HEK293 (cell line): ENCODE results near the gene MAP1B.

ENCODE experiments used
- CTCF ChIA-PET: fragments of 350-600 bp; formaldehyde crosslinking; extraction: SDS; loops from one replicate; lab custom pipeline; 2021; ENCODE audit warnings: antibody characterized with exemption; lab: Yijun Ruan, JAX
- POLR2A ChIA-PET: fragments of 300-600 bp; formaldehyde crosslinking; extraction: SDS; loops from one replicate; lab custom pipeline; 2020; ENCODE audit warnings: antibody characterized with exemption, inconsistent platforms; lab: Yijun Ruan, JAX
- H3K27ac ChIP-seq: fragments of 200-500 bp; sonication (Bioruptor generic); 2 replicates; pipeline ENCODE4 v1.5.1; 2014; ENCODE audit warnings: low read depth, low read length, control low read depth, inconsistent platforms; ENCODE audit errors: extremely low read depth
- H3K36me3 ChIP-seq, 2 experiments: fragments of 200-500 bp in 1 of 2; sonication (Bioruptor generic) in 1 of 2; 1 replicate in 1 of 2; 2 replicates in 1 of 2; pipeline ENCODE4 v1.5.1; 2014 to 2017; ENCODE audit warnings: inconsistent platforms in 2 of 2, low read length in 2 of 2; ENCODE audit not compliant: control insufficient read depth in 2 of 2, insufficient read depth in 1 of 2
- H3K4me1 ChIP-seq: fragments of 200-500 bp; sonication (Bioruptor generic); 2 replicates; pipeline ENCODE4 v1.5.1; 2014; ENCODE audit warnings: mild to moderate bottlenecking, low read length, inconsistent platforms; ENCODE audit not compliant: control insufficient read depth, insufficient read depth
- H3K4me3 ChIP-seq: 2 replicates; pipeline ENCODE4 v1.5.1; 2011; ENCODE audit warnings: low read depth, mild to moderate bottlenecking, control low read depth, low read length, moderate library complexity
- H3K9me3 ChIP-seq: fragments of 200-500 bp; sonication (Bioruptor generic); 2 replicates; pipeline ENCODE4 v1.5.1; 2014; ENCODE audit warnings: low read depth, low read length, inconsistent platforms; ENCODE audit not compliant: control insufficient read depth, insufficient read depth
- HOXD13 ChIP-seq: sonication (generic); formaldehyde crosslinking; IDR thresholded peaks from 2 replicates; pipeline ENCODE4 v1.8.0; 2022; ENCODE audit warnings: missing genetic modification reagents, borderline replicate concordance
- PRDM10 ChIP-seq: fragments of 450-650 bp; formaldehyde crosslinking; IDR thresholded peaks from 2 replicates; pipeline ENCODE4 v1.5.1; 2016; ENCODE audit warnings: missing biosample characterization, missing genetic modification characterization
- PRDM4 ChIP-seq: fragments of 450-650 bp; formaldehyde crosslinking; IDR thresholded peaks from 2 replicates; pipeline ENCODE4 v1.5.1; 2017; ENCODE audit warnings: missing biosample characterization, missing genetic modification characterization
- SALL2 ChIP-seq: fragments of 450-650 bp; formaldehyde crosslinking; IDR thresholded peaks from 2 replicates; pipeline ENCODE4 v1.5.0; 2017; ENCODE audit warnings: missing biosample characterization, mild to moderate bottlenecking, missing genetic modification characterization, borderline replicate concordance
- SCRT2 ChIP-seq: fragments of 450-650 bp; formaldehyde crosslinking; IDR thresholded peaks from 2 replicates; pipeline ENCODE4 v1.5.1; 2016; ENCODE audit warnings: missing biosample characterization, missing genetic modification characterization
- TSHZ1 ChIP-seq: fragments of 450-650 bp; formaldehyde crosslinking; IDR thresholded peaks from 2 replicates; pipeline ENCODE4 v1.5.1; 2016; ENCODE audit warnings: missing biosample characterization, missing genetic modification characterization, borderline replicate concordance
- ZIC2 ChIP-seq: fragments of 450-650 bp; formaldehyde crosslinking; IDR thresholded peaks from 2 replicates; pipeline ENCODE4 v1.5.1; 2016; ENCODE audit warnings: missing biosample characterization, missing genetic modification characterization
- ZNF138 ChIP-seq: fragments of 450-650 bp; formaldehyde crosslinking; IDR thresholded peaks from 2 replicates; pipeline ENCODE4 v1.5.1; 2016; ENCODE audit warnings: missing biosample characterization, missing genetic modification characterization, borderline replicate concordance
- ZNF148 ChIP-seq: fragments of 450-650 bp; formaldehyde crosslinking; IDR thresholded peaks from 2 replicates; pipeline ENCODE4 v1.5.0; 2017; ENCODE audit warnings: missing biosample characterization, missing genetic modification characterization, borderline replicate concordance
- ZNF155 ChIP-seq: fragments of 450-650 bp; formaldehyde crosslinking; IDR thresholded peaks from 2 replicates; pipeline ENCODE4 v1.5.1; 2016; ENCODE audit warnings: missing biosample characterization, missing genetic modification characterization
- ZNF16 ChIP-seq: fragments of 450-650 bp; formaldehyde crosslinking; IDR thresholded peaks from 2 replicates; pipeline ENCODE4 v1.5.1; 2016; ENCODE audit warnings: low read depth, missing biosample characterization, missing genetic modification characterization
- ZNF423 ChIP-seq: fragments of 450-650 bp; formaldehyde crosslinking; IDR thresholded peaks from 2 replicates; pipeline ENCODE4 v1.5.1; 2016; ENCODE audit warnings: missing biosample characterization, missing genetic modification characterization
- ZNF488 ChIP-seq: fragments of 450-650 bp; formaldehyde crosslinking; IDR thresholded peaks from 2 replicates; pipeline ENCODE4 v1.5.1; 2016; ENCODE audit warnings: missing biosample characterization, missing genetic modification characterization
- ZNF513 ChIP-seq: fragments of 450-650 bp; IDR thresholded peaks from 2 replicates; pipeline ENCODE4 v1.5.1; 2018; ENCODE audit warnings: missing biosample characterization, missing genetic modification characterization
- ZNF548 ChIP-seq: fragments of 450-650 bp; formaldehyde crosslinking; IDR thresholded peaks from 2 replicates; pipeline ENCODE4 v1.5.1; 2016; ENCODE audit warnings: missing biosample characterization, missing genetic modification characterization
- ZNF555 ChIP-seq: fragments of 450-650 bp; formaldehyde crosslinking; conservative IDR thresholded peaks from 2 replicates; pipeline ENCODE4 v1.5.1; 2017; ENCODE audit warnings: missing biosample characterization, mild to moderate bottlenecking, missing genetic modification characterization, inconsistent platforms
- ZNF626 ChIP-seq: fragments of 450-650 bp; sonication (Bioruptor Pico); formaldehyde crosslinking; IDR thresholded peaks from 2 replicates; pipeline ENCODE4 v1.5.1; 2018; ENCODE audit warnings: missing biosample characterization, missing genetic modification characterization, inconsistent platforms
- ZNF677 ChIP-seq: fragments of 450-650 bp; IDR thresholded peaks from 2 replicates; pipeline ENCODE4 v1.5.0; 2018; ENCODE audit warnings: missing biosample characterization, mild to moderate bottlenecking, missing genetic modification characterization, moderate library complexity
- ZNF777 ChIP-seq: fragments of 450-650 bp; formaldehyde crosslinking; IDR thresholded peaks from 2 replicates; pipeline ENCODE4 v1.5.1; 2017; ENCODE audit warnings: missing biosample characterization, missing genetic modification characterization, borderline replicate concordance
- ZNF785 ChIP-seq: fragments of 450-650 bp; formaldehyde crosslinking; IDR thresholded peaks from 2 replicates; pipeline ENCODE4 v1.5.1; 2016; ENCODE audit warnings: missing biosample characterization, missing genetic modification characterization
- ZNF791 ChIP-seq: fragments of 450-650 bp; formaldehyde crosslinking; IDR thresholded peaks from 2 replicates; pipeline ENCODE4 v1.5.1; 2016; ENCODE audit warnings: missing biosample characterization, missing genetic modification characterization
- ZNF830 ChIP-seq: fragments of 450-650 bp; IDR thresholded peaks from 2 replicates; pipeline ENCODE4 v1.5.0; 2018; ENCODE audit warnings: missing biosample characterization, missing genetic modification characterization, low read depth, mild to moderate bottlenecking, moderate library complexity
- ZNF843 ChIP-seq: fragments of 450-650 bp; formaldehyde crosslinking; IDR thresholded peaks from 2 replicates; pipeline ENCODE4 v1.5.1; 2016; ENCODE audit warnings: missing biosample characterization, missing genetic modification characterization

The MAP1B gene

GRCh38 chr5:72084876-72085275 lies 22.4 kb upstream of the MAP1B start:
- POLR2A ChIA-PET, result no interaction called here

GRCh38 chr5:72085319-72085718 lies 22.0 kb upstream of the MAP1B start:
- POLR2A ChIA-PET, result no interaction called here
- Histone ChIP-seq H3K27ac (no peak overlapping the region), H3K4me1 (no peaks in the 10 kb centered on the region), H3K4me3 (no peak overlapping the region), H3K9me3 (no peaks in the 10 kb centered on the region), H3K36me3 (no peaks in the 10 kb centered on the region)
- CTCF ChIA-PET, result no interaction called here
- TF ChIP-seq PRDM10 (tag by site-specific recombination) (no peak), ZNF555 (tag by site-specific recombination) (no peak), ZNF148 (tag by site-specific recombination) (no peak), ZNF513 (tag by site-specific recombination) (no peak), ZIC2 (tag by site-specific recombination) (no peak), ZNF138 (no peak), ZNF677 (tag by site-specific recombination) (no peak), PRDM4 (no peak), SALL2 (tag by site-specific recombination) (no peak)

More at GRCh38 chr5:72084876-72085275, 22.4 kb upstream of the MAP1B start:
- TF ChIP-seq SCRT2 (tag by site-specific recombination) (no peak), TSHZ1 (tag by site-specific recombination) (no peak), ZNF548 (tag by site-specific recombination) (no peak), ZNF16 (no peak), ZNF423 (no peak), ZNF626 (tag by site-specific recombination) (no peak), ZNF830 (tag by site-specific recombination) (no peak), HOXD13 (CRISPR knock-in tag) (no peak), ZNF155 (tag by site-specific recombination) (no peak), ZNF785 (tag by site-specific recombination) (no peak), ZNF777 (tag by site-specific recombination) (no peak), ZNF791 (tag by site-specific recombination) (no peak), ZNF843 (tag by site-specific recombination) (no peak), ZNF488 (tag by site-specific recombination) (no peak)
- CTCF ChIA-PET, result no interaction called here
- Histone ChIP-seq H3K9me3 (no peaks in the 10 kb centered on the region), H3K27ac (no peak overlapping the region), H3K36me3 (no peaks in the 10 kb centered on the region), H3K4me3 (no peak overlapping the region), H3K4me1 (no peaks in the 10 kb centered on the region)
